Measurements from ENCODE around the gene SPECC1L.
"Not testable (repeated sequence)": the region's sequence is repeated elsewhere in the genome, so short reads cannot be mapped to it uniquely, and the experiment has no call there.

The SPECC1L gene

GRCh38 chr22:24289114-24289513 is 18.5 kb downstream of the SPECC1L start:
- no peak for DNase-seq

GRCh38 chr22:24289741-24290163 is 19.1 kb downstream of the SPECC1L start:
- DNase-seq, result no peak

GRCh38 chr22:24290459-24290858 is 19.8 kb downstream of the SPECC1L start:
- no peak for DNase-seq

GRCh38 chr22:24291515-24292201 is 21.0 kb downstream of the SPECC1L start:
- no peak for DNase-seq

GRCh38 chr22:24292202-24292830 is 21.7 kb downstream of the SPECC1L start:
- DNase-seq, result not testable (repeated sequence)

GRCh38 chr22:24294913-24295312 is 24.3 kb downstream of the SPECC1L start:
- not testable (repeated sequence) for DNase-seq

- peak; percentile 44 for DNase-seq
These were observed 28.0 kb downstream of the SPECC1L start for GRCh38 chr22:24298497-24299155.

- not testable (repeated sequence) for DNase-seq
These were observed 29.9 kb downstream of the SPECC1L start for GRCh38 chr22:24300522-24300921.

GRCh38 chr22:24302591-24302990 is 32.0 kb downstream of the SPECC1L start:
- no peak for DNase-seq

GRCh38 chr22:24303007-24303406 is 32.4 kb downstream of the SPECC1L start:
- no peak for DNase-seq

- no peak for DNase-seq
These were observed 33.5 kb downstream of the SPECC1L start for GRCh38 chr22:24304062-24304675.

GRCh38 chr22:24305260-24305692 is 34.6 kb downstream of the SPECC1L start:
- peak; percentile 65 for DNase-seq

GRCh38 chr22:24310969-24311368 is 40.3 kb downstream of the SPECC1L start:
- no peak for DNase-seq

- no peak for DNase-seq
These were observed 44.8 kb downstream of the SPECC1L start for GRCh38 chr22:24315367-24315966.

GRCh38 chr22:24316264-24316663 is 45.6 kb downstream of the SPECC1L start:
- not testable (repeated sequence) for DNase-seq

GRCh38 chr22:24317511-24317910 is 46.9 kb downstream of the SPECC1L start:
- DNase-seq, result not testable (repeated sequence)

- no peak for DNase-seq
These were observed 48.8 kb downstream of the SPECC1L start for GRCh38 chr22:24319451-24319850.

- no peak for DNase-seq
These were observed 51.4 kb downstream of the SPECC1L start for GRCh38 chr22:24321999-24322398.

- no peak for DNase-seq
These were observed 51.9 kb downstream of the SPECC1L start for GRCh38 chr22:24322522-24322921.

- DNase-seq, result no peak
These were observed 52.6 kb downstream of the SPECC1L start for GRCh38 chr22:24323233-24323632.

GRCh38 chr22:24323695-24324094 is 53.1 kb downstream of the SPECC1L start:
- DNase-seq, result no peak

- no peak for DNase-seq
These were observed 53.5 kb downstream of the SPECC1L start for GRCh38 chr22:24324137-24324536.
